GM11168 (cell line): ENCODE data around the gene RCSD1.

Experiments
- in situ Hi-C: fragments of 300-500 bp; cut with MboI; formaldehyde crosslinking; loops from one replicate; pipeline ENCODE4 v1.12.0; 2022; ENCODE audit warnings: low sequenced_read_pairs; ENCODE audit not compliant: unreplicated experiment

Gene RCSD1

GRCh38 chr1:167638064-167638463, 8.0 kb downstream of the RCSD1 start:
- in situ Hi-C loops, result no loop called here

GRCh38 chr1:167640051-167640450, 10.0 kb downstream of the RCSD1 start:
- in situ Hi-C loops, result no loop called here

DNA sequence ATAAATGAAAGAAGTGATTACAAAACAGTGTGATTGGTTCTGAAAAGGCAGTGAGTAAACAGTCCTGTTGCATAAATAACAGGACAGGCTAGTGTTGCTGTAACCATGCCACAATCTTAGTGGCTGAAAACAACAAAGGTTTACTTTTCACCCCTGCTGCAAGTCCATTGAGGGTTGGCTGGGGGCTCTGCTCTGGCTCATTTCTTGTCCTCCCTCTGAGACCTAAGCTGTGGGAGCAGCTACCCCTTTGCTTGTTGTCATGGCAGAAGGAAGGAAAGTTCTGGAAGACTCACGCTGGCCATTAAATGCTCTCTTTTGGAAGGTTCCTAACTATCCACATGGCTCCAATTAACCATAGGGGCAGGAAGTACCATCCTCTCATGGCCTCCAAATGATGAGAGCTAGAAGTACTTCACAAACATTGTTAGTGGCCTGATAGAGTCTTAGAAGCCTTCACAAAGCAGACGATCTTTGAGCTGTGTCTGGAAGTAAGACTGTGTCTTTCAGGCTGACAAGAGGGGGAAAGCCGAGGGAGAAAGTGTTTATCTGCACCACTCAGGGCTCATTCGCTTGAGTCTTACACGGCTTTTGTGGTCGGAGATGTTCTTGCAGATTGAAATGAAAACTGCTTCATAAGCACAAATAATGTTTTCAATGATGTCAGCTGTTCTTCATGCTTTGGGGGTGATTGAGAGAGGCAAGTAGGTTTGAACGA, 11.9 kb downstream of the RCSD1 start:
- in situ Hi-C loops, result no loop called here

DNA sequence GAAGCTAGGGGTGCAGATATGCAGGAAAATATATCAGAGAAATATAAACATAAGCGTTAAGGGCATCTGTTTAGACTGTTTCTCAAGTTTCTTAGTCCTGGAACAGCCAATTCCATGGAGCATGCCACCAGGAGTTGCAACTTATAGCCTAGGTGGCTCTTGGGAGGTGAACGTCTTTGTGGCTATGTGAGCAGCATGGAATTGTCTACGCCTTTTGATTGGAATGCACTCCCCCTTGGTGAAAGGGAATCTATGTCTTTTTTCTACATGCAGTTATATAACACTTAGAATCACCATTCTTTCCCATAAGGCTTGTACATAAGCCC, 12.4 kb downstream of the RCSD1 start:
- in situ Hi-C loops, result no loop called here

DNA sequence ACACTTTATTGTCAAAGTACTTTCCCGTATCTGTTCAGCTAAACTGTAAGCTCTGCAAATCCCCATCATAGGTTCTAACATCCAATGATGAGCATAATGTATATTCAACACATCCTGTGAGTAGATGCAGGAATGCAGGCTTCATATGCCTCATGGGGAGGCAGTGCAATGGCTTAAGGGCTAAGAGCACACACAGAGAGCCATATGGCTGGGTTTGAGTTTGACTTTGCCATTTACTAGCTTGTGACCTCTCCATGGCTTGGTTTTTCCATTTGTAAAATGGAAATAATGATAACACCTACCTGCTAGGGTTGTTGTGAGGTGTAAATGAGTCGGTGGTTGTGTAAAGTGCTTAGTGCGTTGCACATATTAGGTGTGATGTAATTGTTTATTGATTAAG, 13.4 kb downstream of the RCSD1 start:
- in situ Hi-C loops, result no loop called here

- in situ Hi-C loops, result no loop called here
Observed at GRCh38 chr1:167644551-167644950, 14.5 kb downstream of the RCSD1 start.

- in situ Hi-C loops, result no loop called here
Observed at GRCh38 chr1:167645140-167645541, 15.1 kb downstream of the RCSD1 start.

- in situ Hi-C loops, result no loop called here
Observed at GRCh38 chr1:167645625-167646414, 15.8 kb downstream of the RCSD1 start.

GRCh38 chr1:167648252-167648849, 18.3 kb downstream of the RCSD1 start:
- in situ Hi-C loops, result no loop called here

GRCh38 chr1:167648978-167649744, 19.1 kb downstream of the RCSD1 start:
- in situ Hi-C loops, result no loop called here

DNA sequence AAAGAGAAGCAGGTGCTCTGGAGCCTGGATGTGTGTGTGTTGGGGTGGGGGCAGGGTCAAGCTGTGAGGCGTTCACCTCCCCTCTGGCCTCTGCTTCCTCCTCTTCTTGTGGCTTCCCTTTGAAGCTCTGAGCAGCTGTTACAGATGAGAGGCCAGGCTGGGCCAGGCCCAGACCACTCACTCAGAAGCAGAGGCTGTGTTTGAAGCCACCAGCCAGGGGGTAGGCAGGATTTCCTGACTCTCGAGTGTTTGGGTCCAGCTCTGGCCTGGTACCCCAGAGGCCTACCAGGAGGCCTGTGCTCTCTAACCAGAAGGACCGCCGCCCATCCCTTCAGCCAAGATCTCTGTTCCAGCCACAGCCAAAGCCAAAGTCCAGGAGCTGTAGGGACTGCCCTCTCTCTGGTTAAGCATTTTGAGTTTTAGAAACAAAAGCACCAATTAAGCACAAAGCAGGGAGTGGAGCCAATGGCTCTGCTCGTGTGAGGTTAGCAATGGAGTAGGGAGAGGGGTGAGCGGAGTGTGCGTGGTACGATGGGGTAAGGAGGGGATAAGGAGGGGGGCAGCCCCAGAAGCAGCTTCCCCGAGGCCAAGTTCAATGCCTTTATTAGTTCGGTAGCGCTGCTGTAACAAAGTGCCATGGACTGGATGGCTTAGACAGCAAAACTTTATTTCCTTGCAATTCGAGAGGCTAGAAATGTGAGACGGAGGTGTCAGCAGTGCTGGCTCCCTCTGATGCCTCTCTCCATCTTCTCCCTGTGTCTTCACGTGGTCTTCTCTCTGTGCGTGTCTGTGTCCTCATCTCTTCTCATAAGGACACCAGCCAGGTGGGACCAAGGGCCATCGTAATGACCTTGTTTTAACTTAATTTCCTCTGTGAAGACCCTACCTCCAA, 20.5 kb downstream of the RCSD1 start:
- in situ Hi-C loops, result no loop called here

GRCh38 chr1:167651161-167651693, 21.2 kb downstream of the RCSD1 start:
- in situ Hi-C loops, result no loop called here

DNA sequence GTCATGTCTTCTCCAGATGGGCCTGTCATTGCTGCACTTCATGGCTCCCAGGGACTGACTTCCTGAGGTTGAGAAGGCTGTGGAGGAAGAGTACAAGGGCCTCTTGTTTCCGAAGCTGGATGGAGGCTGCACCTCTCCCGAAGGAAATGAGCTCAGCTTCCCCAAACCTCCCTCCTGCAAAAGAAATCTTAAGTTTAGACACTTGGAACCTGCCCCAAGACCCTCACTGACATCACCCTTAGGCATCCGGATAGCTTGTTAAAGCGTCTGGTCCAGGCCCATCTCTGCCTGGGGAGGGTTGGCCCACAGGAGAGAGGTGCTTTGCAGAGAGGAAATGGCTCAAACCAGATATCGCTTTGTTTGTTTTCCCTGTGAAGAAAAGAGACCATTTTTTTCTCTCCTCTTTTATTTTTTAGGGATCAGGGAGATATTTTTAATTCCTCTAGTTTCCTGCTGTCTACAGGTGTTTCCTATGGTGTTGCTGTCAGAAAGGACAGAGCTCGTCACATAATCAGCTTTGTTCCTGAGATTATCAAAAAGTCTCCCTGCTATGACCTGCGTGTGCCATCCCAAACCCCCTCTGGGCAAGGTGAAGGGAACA, 25.0 kb downstream of the RCSD1 start:
- in situ Hi-C loops, result no loop called here

DNA sequence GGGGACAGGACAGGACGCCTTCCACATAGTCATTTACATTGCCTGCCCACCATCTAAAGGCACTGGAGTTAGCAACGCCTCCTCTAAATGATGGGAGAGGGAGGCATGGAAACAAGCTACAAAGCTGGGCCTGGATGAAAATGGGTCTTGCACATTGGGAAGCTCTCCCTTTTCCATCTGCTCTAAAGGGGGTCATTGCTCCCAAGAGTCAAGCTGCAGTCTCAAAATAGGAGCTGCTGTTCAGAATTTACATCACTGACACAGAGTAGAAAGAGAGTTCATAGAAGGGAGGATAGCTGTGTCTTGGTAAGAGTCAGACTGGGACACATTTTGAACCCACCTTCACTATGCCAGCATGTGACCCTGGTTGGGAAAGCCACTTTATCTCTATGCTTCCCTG, 26.6 kb downstream of the RCSD1 start:
- in situ Hi-C loops, result no loop called here

GRCh38 chr1:167658574-167659328, 28.7 kb downstream of the RCSD1 start:
- in situ Hi-C loops, result no loop called here

- in situ Hi-C loops, result no loop called here
Observed at GRCh38 chr1:167659450-167659849, 29.4 kb downstream of the RCSD1 start.

DNA sequence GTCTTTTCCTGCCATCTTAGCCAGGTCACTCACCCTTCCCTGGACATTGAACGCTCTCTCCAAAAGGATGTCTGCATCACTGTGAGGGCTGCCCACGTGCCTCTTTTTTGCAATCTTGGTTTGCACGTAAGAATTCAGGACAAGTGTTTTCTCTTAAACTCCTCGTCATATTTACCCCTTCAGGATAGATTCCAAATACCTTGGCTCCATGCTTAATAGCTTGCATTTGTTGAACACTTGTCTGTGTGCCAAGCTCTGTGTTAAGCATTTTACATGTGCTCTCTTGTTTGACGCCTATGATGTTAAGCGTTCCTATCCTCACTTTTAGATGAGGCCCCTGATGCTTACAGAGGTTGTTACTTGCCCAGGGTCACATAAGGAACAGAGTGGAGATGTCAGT, 29.8 kb downstream of the RCSD1 start:
- in situ Hi-C loops, result no loop called here
